GM23248 (cell line): ENCODE results near the gene IQSEC1. TPM values are rescaled to one million over a fixed set of nuclear protein-coding genes. Genes with fewer than 3 reads are reported as not detected.

ENCODE experiments used
- DNase-seq: peaks from one replicate; pipeline ENCODE4 v3.0.0-alpha.2; 2015
- H2AFZ ChIP-seq: fragments of 200-600 bp; sonication (generic); 2 replicates; pipeline ENCODE4 v1.6.1; 2016; ENCODE audit warnings: antibody characterized with exemption
- H3F3A ChIP-seq: fragments of 200-600 bp; sonication (generic); 2 replicates; pipeline ENCODE4 v1.6.1; 2016; ENCODE audit warnings: mild to moderate bottlenecking, antibody characterized with exemption, mixed run types; ENCODE audit not compliant: insufficient read depth
- H3K27ac ChIP-seq: fragments of 200-600 bp; sonication (generic); 2 replicates; pipeline ENCODE4 v1.5.1; 2016; ENCODE audit warnings: mild to moderate bottlenecking
- H3K27me3 ChIP-seq: fragments of 200-600 bp; sonication (generic); replicated peaks from 2 replicates; pipeline ENCODE4 v1.6.1; 2016; ENCODE audit warnings: mild to moderate bottlenecking; ENCODE audit not compliant: insufficient read depth
- H3K36me3 ChIP-seq: fragments of 200-600 bp; sonication (generic); 2 replicates; pipeline ENCODE4 v1.6.1; 2016; ENCODE audit warnings: low read depth, mild to moderate bottlenecking
- H3K4me1 ChIP-seq: fragments of 200-600 bp; sonication (generic); 2 replicates; pipeline ENCODE4 v1.6.1; 2016; ENCODE audit warnings: mild to moderate bottlenecking; ENCODE audit not compliant: insufficient read depth
- H3K4me2 ChIP-seq: fragments of 200-600 bp; sonication (generic); one replicate; pipeline ENCODE4 v1.6.1; 2016; ENCODE audit warnings: mild to moderate bottlenecking; ENCODE audit not compliant: unreplicated experiment
- H3K4me3 ChIP-seq: fragments of 200-600 bp; sonication (generic); 2 replicates; pipeline ENCODE4 v1.5.1; 2016; ENCODE audit warnings: mild to moderate bottlenecking
- H3K79me2 ChIP-seq: fragments of 200-600 bp; sonication (generic); 2 replicates; pipeline ENCODE4 v1.6.1; 2016; ENCODE audit warnings: mild to moderate bottlenecking; ENCODE audit not compliant: insufficient read depth
- H3K9ac ChIP-seq: fragments of 200-600 bp; sonication (generic); 2 replicates; pipeline ENCODE4 v1.6.1; 2016; ENCODE audit warnings: mild to moderate bottlenecking
- H3K9me2 ChIP-seq: fragments of 200-600 bp; sonication (generic); 2 replicates; pipeline ENCODE4 v1.6.1; 2016; ENCODE audit warnings: mixed run types, mild to moderate bottlenecking, moderate library complexity; ENCODE audit not compliant: insufficient read depth
- H3K9me3 ChIP-seq: fragments of 200-600 bp; sonication (generic); one replicate; pipeline ENCODE4 v1.6.1; 2017; ENCODE audit warnings: low read depth
- H4K20me1 ChIP-seq: fragments of 200-600 bp; sonication (generic); 2 replicates; pipeline ENCODE4 v1.6.0; 2016; ENCODE audit not compliant: insufficient read depth
- EZH2 ChIP-seq: fragments of 200-600 bp; sonication (generic); IDR thresholded peaks from 2 replicates; pipeline ENCODE4 v1.6.1; 2018; ENCODE audit warnings: antibody characterized with exemption, mild to moderate bottlenecking; ENCODE audit not compliant: insufficient read depth, poor library complexity, severe bottlenecking
- EZH2phosphoT487 ChIP-seq: fragments of 200-600 bp; sonication (generic); IDR thresholded peaks from 2 replicates; pipeline ENCODE4 v1.6.1; 2018; ENCODE audit warnings: antibody characterized with exemption, moderate library complexity, mild to moderate bottlenecking, low read depth; ENCODE audit not compliant: insufficient read depth
- WGBS, 2 experiments: methylation state at CpG; one replicate each; pipeline ENCODE4 v1.1.6; 2015 to 2017; ENCODE audit warnings: low lambda C conversion rate in 2 of 2, low coverage in 1 of 2; ENCODE audit errors: missing lambda C conversion rate in 2 of 2; 5-methylcytosine and 5-hydroxymethylcytosine counted together
- in situ Hi-C: fragments of 300-500 bp; cut with MboI; formaldehyde crosslinking; loops from 2 replicates; pipeline ENCODE4 v1.15.0; 2020
- polyA plus RNA-seq: library from polyadenylated mRNA; unstranded; fragments of >200 nt; fragmentation: Nextera tagmentation; extraction: Ambion mirVana; gene quantifications from 2 replicates; pipeline ENCODE4 v1.2.1, GENCODE V29; 2016
- total RNA-seq: library from RNA; depleted of rRNA; stranded (reverse); fragments of >200 nt; shearing (Covaris generic); gene quantifications from 2 replicates; pipeline ENCODE4 v1.2.3, GENCODE V29; 2014

Gene IQSEC1
- total and polyA plus RNA-seq, 2 experiments from 2014 or later, result 5.1 to 21.6 TPM

DNA sequence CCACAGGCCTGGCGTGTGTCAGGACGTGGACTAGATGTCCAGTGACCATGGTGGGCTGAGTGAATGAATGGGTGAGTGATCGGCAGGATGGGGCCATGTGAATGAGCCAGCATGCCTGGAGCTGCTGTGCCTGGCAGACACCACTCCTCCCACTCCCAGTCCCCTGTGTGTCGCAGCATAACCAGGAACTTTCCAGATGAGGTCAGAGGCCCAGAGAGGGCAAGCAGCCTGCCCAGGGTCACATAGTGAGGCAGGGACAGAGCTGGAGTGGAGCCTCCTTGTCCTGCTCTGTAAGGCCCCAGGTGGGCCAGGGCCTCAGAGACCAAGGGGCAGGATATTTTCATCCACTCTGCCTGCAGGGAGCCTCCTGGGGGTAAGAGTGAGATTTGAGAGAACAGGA lies 6.4 kb downstream of the IQSEC1 start:
- DNase-seq, result no peak
- no peak overlapping the region for H3K27ac ChIP-seq
- H3F3A ChIP-seq, result no peaks in the 10 kb centered on the region
- H3K4me1 ChIP-seq, result no peaks in the 10 kb centered on the region
- H3K4me2 ChIP-seq, result no peak overlapping the region
- no peaks in the 10 kb centered on the region for H3K79me2 ChIP-seq
- no peaks in the 10 kb centered on the region for H3K9me2 ChIP-seq
- TF ChIP-seq EZH2, result no peak
- TF ChIP-seq EZH2phosphoT487, result no peak
- H2AFZ ChIP-seq, result no peak overlapping the region
- H3K9ac ChIP-seq, result no peak overlapping the region
- in situ Hi-C loops, result no loop called here
- WGBS, 2 experiments, result 43 to 53% methylated on average over 4 of the region's 4 CpGs
- no peaks in the 10 kb centered on the region for H3K9me3 ChIP-seq
- H3K27me3 ChIP-seq, result peaks cover 3% of the 10 kb centered on the region; the same call in 1 of the 2 replicates
- no peak overlapping the region for H3K4me3 ChIP-seq
- no peaks in the 10 kb centered on the region for H4K20me1 ChIP-seq
- H3K36me3 ChIP-seq, result no peaks in the 10 kb centered on the region

GRCh38 chr3:13066236-13066635 lies 7.0 kb downstream of the IQSEC1 start:
- Histone ChIP-seq H3K9ac (no peak overlapping the region), H3F3A (no peaks in the 10 kb centered on the region), H3K9me3 (no peaks in the 10 kb centered on the region), H3K4me2 (no peak overlapping the region), H2AFZ (no peak overlapping the region), H3K27me3 (peaks cover 3% of the 10 kb centered on the region; the same call in 1 of the 2 replicates), H3K36me3 (no peaks in the 10 kb centered on the region), H4K20me1 (no peaks in the 10 kb centered on the region), H3K79me2 (no peaks in the 10 kb centered on the region), H3K4me1 (no peaks in the 10 kb centered on the region), H3K4me3 (no peak overlapping the region), H3K9me2 (no peaks in the 10 kb centered on the region), H3K27ac (no peak overlapping the region)
- WGBS, 2 experiments, result 84 to 88% methylated on average over 11 of the region's 11 CpGs
- in situ Hi-C loops, result no loop called here
- TF ChIP-seq EZH2, result no peak
- TF ChIP-seq EZH2phosphoT487, result no peak
- DNase-seq, result no peak

DNA sequence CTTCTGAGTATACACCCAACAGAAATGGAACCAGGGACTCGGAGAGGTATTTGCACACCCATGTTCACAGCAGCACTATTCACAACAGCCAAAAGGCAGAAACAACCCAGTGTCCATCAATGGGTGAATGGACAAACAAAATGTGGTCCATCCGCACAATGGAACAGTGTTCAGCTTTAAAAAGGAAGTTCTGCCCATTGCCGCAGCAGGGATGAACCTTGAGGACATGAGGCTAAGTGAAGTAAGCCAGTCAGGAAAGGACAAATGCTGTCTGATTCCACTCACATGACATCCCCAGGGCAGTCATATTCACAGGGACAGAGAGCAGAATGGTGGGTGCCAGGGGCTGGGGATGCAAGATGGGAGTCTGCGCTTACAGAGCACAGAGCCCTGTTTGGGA lies 7.5 kb downstream of the IQSEC1 start:
- no peak for DNase-seq
- H3K4me1 ChIP-seq, result no peaks in the 10 kb centered on the region
- no peak for TF ChIP-seq EZH2
- TF ChIP-seq EZH2phosphoT487, result no peak
- no peak overlapping the region for H2AFZ ChIP-seq
- no peaks in the 10 kb centered on the region for H3K36me3 ChIP-seq
- H3K9ac ChIP-seq, result no peak overlapping the region
- H3K4me3 ChIP-seq, result no peak overlapping the region
- no peaks in the 10 kb centered on the region for H3F3A ChIP-seq
- H3K9me3 ChIP-seq, result no peaks in the 10 kb centered on the region
- no peak overlapping the region for H3K4me2 ChIP-seq
- H3K9me2 ChIP-seq, result no peaks in the 10 kb centered on the region
- peaks cover 3% of the 10 kb centered on the region; the same call in 1 of the 2 replicates for H3K27me3 ChIP-seq
- in situ Hi-C loops, result no loop called here
- no peaks in the 10 kb centered on the region for H4K20me1 ChIP-seq
- no peaks in the 10 kb centered on the region for H3K79me2 ChIP-seq
- no peak overlapping the region for H3K27ac ChIP-seq
- WGBS, 2 experiments, result 64 to 71% methylated on average over 4 of the region's 4 CpGs

DNA sequence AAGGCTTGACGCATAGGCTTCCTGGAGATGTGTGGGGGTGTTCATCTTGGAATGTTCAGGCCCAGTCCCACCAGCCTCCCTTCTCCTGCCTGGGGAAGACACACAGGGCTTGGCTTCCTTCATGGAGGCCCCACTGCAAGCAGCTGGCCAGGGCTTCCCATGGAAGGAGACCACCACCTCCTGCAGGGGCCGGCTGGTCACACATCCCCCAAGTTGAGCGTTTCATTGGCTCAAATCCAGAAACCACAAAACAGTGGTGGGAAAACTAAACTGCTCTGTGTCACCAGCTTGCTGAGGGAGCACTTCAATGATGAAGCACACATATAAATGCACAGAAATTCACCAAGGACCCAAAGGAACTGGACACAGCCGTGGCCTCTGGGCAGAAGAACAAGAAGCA lies 8.3 kb downstream of the IQSEC1 start:
- no peak for TF ChIP-seq EZH2
- no peak for TF ChIP-seq EZH2phosphoT487
- Histone ChIP-seq H3K9ac (no peak overlapping the region), H3K9me2 (no peaks in the 10 kb centered on the region), H3K4me2 (no peak overlapping the region), H3K9me3 (no peaks in the 10 kb centered on the region), H3K4me3 (no peak overlapping the region), H4K20me1 (no peaks in the 10 kb centered on the region), H3K36me3 (no peaks in the 10 kb centered on the region), H3K79me2 (no peaks in the 10 kb centered on the region), H3K4me1 (no peaks in the 10 kb centered on the region), H3F3A (no peaks in the 10 kb centered on the region), H3K27ac (no peak overlapping the region), H3K27me3 (peaks cover 3% of the 10 kb centered on the region; the same call in 1 of the 2 replicates), H2AFZ (no peak overlapping the region)
- in situ Hi-C loops, result no loop called here
- WGBS, 2 experiments, result 33 to 34% methylated on average over 4 of the region's 4 CpGs
- DNase-seq, result no peak
